K562 (cell line): ENCODE data around the gene MYCBP. TPM values are rescaled to one million over a fixed set of nuclear protein-coding genes. Genes with fewer than 3 reads are reported as not detected.

Source experiments
- ARID1B ChIP-seq: fragments of 450-650 bp; IDR thresholded peaks from 2 replicates; pipeline ENCODE4 v1.6.1; 2016; ENCODE audit warnings: antibody characterized with exemption, mild to moderate bottlenecking, inconsistent platforms
- CBFA2T2 ChIP-seq: fragments of 450-650 bp; conservative IDR thresholded peaks from 2 replicates; pipeline ENCODE4 v1.6.1; 2017; ENCODE audit warnings: mild to moderate bottlenecking
- EWSR1 ChIP-seq: fragments of 450-650 bp; IDR thresholded peaks from 2 replicates; pipeline ENCODE4 v1.6.1; 2018; ENCODE audit warnings: borderline replicate concordance, mild to moderate bottlenecking, low read depth, moderate library complexity; ENCODE audit not compliant: partially characterized antibody
- FOSL1 ChIP-seq: fragments of 200-800 bp; sonication (Bioruptor generic); conservative IDR thresholded peaks from 2 replicates; pipeline ENCODE4 v1.6.1; 2016; ENCODE audit warnings: missing genetic modification characterization, missing compliant biosample characterization
- MTA2 ChIP-seq: fragments of 450-650 bp; IDR thresholded peaks from 2 replicates; pipeline ENCODE4 v1.6.1; 2016; ENCODE audit warnings: low read depth
- NFIC ChIP-seq: fragments of 450-650 bp; IDR thresholded peaks from 2 replicates; pipeline ENCODE4 v1.6.1; 2017; ENCODE audit warnings: mild to moderate bottlenecking, inconsistent platforms
- RCOR1 ChIP-seq, 2 experiments: IDR thresholded peaks; 2 replicates each; pipeline ENCODE4 v1.6.1; 2012; ENCODE audit warnings: low read depth in 2 of 2, low read length in 2 of 2, borderline replicate concordance in 1 of 2, improper control_type of control experiment in 1 of 2
- REST ChIP-seq, 2 experiments: fragments of 450-650 bp; formaldehyde crosslinking in 1 of 2; IDR thresholded peaks; 2 replicates each; pipeline versions ENCODE4 v1.4.0 to v1.6.1; 2014 to 2020; ENCODE audit warnings: mild to moderate bottlenecking in 2 of 2, borderline replicate concordance in 1 of 2, low read depth in 1 of 2
- SMARCC2 ChIP-seq: fragments of 450-650 bp; IDR thresholded peaks from 2 replicates; pipeline ENCODE4 v1.6.1; 2017; ENCODE audit warnings: antibody characterized with exemption, moderate library complexity, mild to moderate bottlenecking, low read depth
- TRIM24 ChIP-seq, 2 experiments: fragments of 450-650 bp; IDR thresholded peaks; 2 replicates each; pipeline ENCODE4 v1.6.1; 2016
- ZBTB33 ChIP-seq: sonication (generic); formaldehyde crosslinking; IDR thresholded peaks from 2 replicates; pipeline ENCODE4 v1.8.1; 2023; ENCODE audit warnings: mild to moderate bottlenecking, missing genetic modification reagents
- ZNF644 ChIP-seq: fragments of 200-800 bp; sonication (Bioruptor generic); IDR thresholded peaks from 2 replicates; pipeline ENCODE4 v1.6.1; 2016; ENCODE audit warnings: low read depth, missing genetic modification characterization, missing compliant biosample characterization
- ZNF75A ChIP-seq: fragments of 450-650 bp; formaldehyde crosslinking; IDR thresholded peaks from 2 replicates; pipeline ENCODE4 v1.4.0; 2020; ENCODE audit warnings: mild to moderate bottlenecking
- polyA plus RNA-seq, 8 experiments: library from polyadenylated mRNA; depleted of rRNA in 4 of 8; stranded (reverse) in 5 of 8; unstranded in 3 of 8; fragments of >200 nt; fragmentation: Nextera tagmentation in 2 of 8; fragmentation: Illumina TruSeq in 1 of 8; extraction: Ambion mirVana in 2 of 8; extraction: Trizol in 1 of 8; gene quantifications; 2 replicates each; pipeline versions ENCODE4 v1.2.1 to v1.2.3, GENCODE V29; 2011 to 2014; ENCODE audit warnings: inconsistent platforms in 1 of 8, missing spikeins in 1 of 8
- total RNA-seq, 7 experiments: library from RNA; depleted of rRNA in 6 of 7; stranded (reverse); fragments of >200 nt in 6 of 7; fragmentation: Illumina TruSeq in 2 of 7; extraction: Trizol in 2 of 7; gene quantifications; 2 replicates each; pipeline versions ENCODE4 v1.2.1 to v1.2.3, GENCODE V29; 2011 to 2021; ENCODE audit warnings: low replicate concordance in 1 of 7

MYCBP gene
- total and polyA plus RNA-seq, 9 of the 15 experiments (the other 6 are each of a cell fraction or from before 2014, with no cell fraction given), result 32.3 to 253 (median 72.9) TPM

GRCh38 chr1:38831731-38832369, 41.3 kb downstream of the MYCBP start (continued):
- TF ChIP-seq EWSR1, result no peak
- TF ChIP-seq TRIM24 (IDR thresholded peaks at IDR 0.05), result peak; percentile 55 to 79; a peak in 3 of 4 replicates
- 0 out of 4 replicates have a peak, but pooled peaks of 1 of the 2 experiments have one; percentile 14 for TF ChIP-seq RCOR1 (IDR thresholded peaks at IDR 0.05; ENCODE audit: borderline replicate concordance in 1 of 2, low read depth in 2 of 2, low read length in 2 of 2)
- TF ChIP-seq ZBTB33 (CRISPR knock-in tag), result peak; percentile 49; the same call in 1 of the 2 replicates
- TF ChIP-seq ZNF75A (CRISPR knock-in tag), result no peak
- peak; percentile 78 for TF ChIP-seq CBFA2T2
- peak; percentile 77 for TF ChIP-seq ARID1B
- TF ChIP-seq SMARCC2, result no peak
- TF ChIP-seq REST (IDR thresholded peaks at IDR 0.05; ENCODE audit: borderline replicate concordance), result peak; percentile 92
- no peak for TF ChIP-seq REST (CRISPR knock-in tag; IDR thresholded peaks at IDR 0.05; ENCODE audit: low read depth)
- peak; percentile 57 for TF ChIP-seq MTA2
- TF ChIP-seq FOSL1 (tag), result no peak
- TF ChIP-seq NFIC, result 0 out of 2 replicates have a peak, but pooled peaks have one; percentile 23
- TF ChIP-seq ZNF644 (tag), result no peak
